Activated CD8-positive, alpha-beta memory T cell treated with anti-CD3 and anti-CD28 coated beads, Interleukin-2, amount 10 ng/mL, durations not matched to agents 7 days and 5 days (primary cell): ENCODE results near the gene ZNF189. TPM values are rescaled to one million over a fixed set of nuclear protein-coding genes. Genes with fewer than 3 reads are reported as not detected.

Source experiments
- ATAC-seq: fragments of 150-1000 bp; cut with Tn5 transposase; one replicate; pipeline ENCODE4 v1.10.0; 2021; ENCODE audit warnings: moderate library complexity
- CTCF ChIA-PET: fragments of 350-600 bp; sonication (Branson Sonifier 250); formaldehyde crosslinking; loops from one replicate; lab custom pipeline; 2021; ENCODE audit warnings: antibody characterized with exemption; lab: Charles Lee
- DNase-seq: peaks from one replicate; pipeline ENCODE4 v3.0.0-alpha.2; 2020
- H3K27ac Mint-ChIP-seq: one replicate; pipeline ENCODE4 v1.8.0; 2021; ENCODE audit warnings: mild to moderate bottlenecking, mixed read lengths
- H3K27me3 Mint-ChIP-seq: one replicate; pipeline ENCODE4 v1.8.0; 2021; ENCODE audit warnings: mixed read lengths
- H3K36me3 Mint-ChIP-seq: one replicate; pipeline ENCODE4 v1.8.0; 2021; ENCODE audit warnings: mild to moderate bottlenecking, mixed read lengths
- H3K4me1 Mint-ChIP-seq: one replicate; pipeline ENCODE4 v1.8.0; 2021; ENCODE audit warnings: mixed read lengths
- H3K4me3 Mint-ChIP-seq: one replicate; pipeline ENCODE4 v1.8.0; 2021; ENCODE audit warnings: mild to moderate bottlenecking, moderate library complexity, mixed read lengths
- H3K9me3 Mint-ChIP-seq: one replicate; pipeline ENCODE4 v1.8.0; 2022; ENCODE audit warnings: low read depth, mixed read lengths
- total RNA-seq, 2 experiments: library from RNA; stranded (reverse); gene quantifications; one replicate each; pipeline ENCODE4 v1.2.3, GENCODE V29; 2021

ZNF189 gene
- total RNA-seq, 2 experiments from 2014 or later = 9.2 to 12.6 TPM

- DNase-seq (no peak), ATAC-seq (no peak)
- no peaks in the 10 kb centered on the region for H3K36me3 Mint-ChIP-seq
- H3K27ac Mint-ChIP-seq = no peak within 1 kb of the TSS
- H3K27me3 Mint-ChIP-seq = peaks cover 28% of the 10 kb centered on the region
- H3K9me3 Mint-ChIP-seq = no peaks in the 10 kb centered on the region
- H3K4me1 Mint-ChIP-seq = no peaks in the 10 kb centered on the region
- CTCF ChIA-PET = no interaction called here
- no peak within 1 kb of the TSS for H3K4me3 Mint-ChIP-seq
Measured at GRCh38 chr9:101435601-101436079, 37.0 kb downstream of the ZNF189 start, which contains the start of gene ALDOB. Gene ALDOB (minus strand): TSS chr9:101435774. CDS start chr9:101430887, 4,887 bp downstream.

GRCh38 chr9:101437806-101438232 lies 39.2 kb downstream of the ZNF189 start:
- Mint-ChIP-seq H3K4me1 (no peaks in the 10 kb centered on the region), H3K27me3 (peaks cover 31% of the 10 kb centered on the region), H3K27ac (no peak overlapping the region), H3K9me3 (no peaks in the 10 kb centered on the region), H3K4me3 (no peak overlapping the region), H3K36me3 (no peaks in the 10 kb centered on the region)
- DNase-seq (no peak), ATAC-seq (no peak)
- CTCF ChIA-PET = interaction anchor here (0.9 kb wide), 1 partner anchor 11 kb away, joined by 3 read pairs; no protein-coding TSS in a partner anchor

- Mint-ChIP-seq H3K4me3 (no peak overlapping the region), H3K27ac (no peak overlapping the region), H3K27me3 (peaks cover 34% of the 10 kb centered on the region), H3K9me3 (no peaks in the 10 kb centered on the region), H3K36me3 (no peaks in the 10 kb centered on the region), H3K4me1 (no peaks in the 10 kb centered on the region)
- DNase-seq (no peak), ATAC-seq (no peak)
- CTCF ChIA-PET = no interaction called here
Measured at GRCh38 chr9:101438523-101438922, 39.9 kb downstream of the ZNF189 start.

GRCh38 chr9:101440714-101441230 lies 42.1 kb downstream of the ZNF189 start:
- H3K36me3 Mint-ChIP-seq = no peaks in the 10 kb centered on the region
- CTCF ChIA-PET = no interaction called here
- no peak overlapping the region for H3K4me3 Mint-ChIP-seq
- H3K27me3 Mint-ChIP-seq = peaks cover 41% of the 10 kb centered on the region
- no peaks in the 10 kb centered on the region for H3K4me1 Mint-ChIP-seq
- DNase-seq = no peak
- no peaks in the 10 kb centered on the region for H3K9me3 Mint-ChIP-seq
- H3K27ac Mint-ChIP-seq = no peak overlapping the region
- no peak for ATAC-seq

- no peaks in the 10 kb centered on the region for H3K4me1 Mint-ChIP-seq
- H3K27ac Mint-ChIP-seq = no peak overlapping the region
- H3K4me3 Mint-ChIP-seq = no peak overlapping the region
- H3K9me3 Mint-ChIP-seq = no peaks in the 10 kb centered on the region
- ATAC-seq (no peak), DNase-seq (no peak)
- H3K27me3 Mint-ChIP-seq = peaks cover 39% of the 10 kb centered on the region
- no peaks in the 10 kb centered on the region for H3K36me3 Mint-ChIP-seq
- CTCF ChIA-PET = interaction anchor here (0.7 kb wide), 1 partner anchor 17 kb away, joined by 3 read pairs; no protein-coding TSS in a partner anchor
Measured at GRCh38 chr9:101442318-101442717, 43.7 kb downstream of the ZNF189 start.

GRCh38 chr9:101442736-101443135 lies 44.1 kb downstream of the ZNF189 start:
- CTCF ChIA-PET = no interaction called here
- ATAC-seq (no peak), DNase-seq (no peak)
- no peak overlapping the region for H3K4me3 Mint-ChIP-seq
- H3K9me3 Mint-ChIP-seq = no peaks in the 10 kb centered on the region
- no peaks in the 10 kb centered on the region for H3K36me3 Mint-ChIP-seq
- no peak overlapping the region for H3K27ac Mint-ChIP-seq
- no peaks in the 10 kb centered on the region for H3K4me1 Mint-ChIP-seq
- H3K27me3 Mint-ChIP-seq = peaks cover 37% of the 10 kb centered on the region

DNA sequence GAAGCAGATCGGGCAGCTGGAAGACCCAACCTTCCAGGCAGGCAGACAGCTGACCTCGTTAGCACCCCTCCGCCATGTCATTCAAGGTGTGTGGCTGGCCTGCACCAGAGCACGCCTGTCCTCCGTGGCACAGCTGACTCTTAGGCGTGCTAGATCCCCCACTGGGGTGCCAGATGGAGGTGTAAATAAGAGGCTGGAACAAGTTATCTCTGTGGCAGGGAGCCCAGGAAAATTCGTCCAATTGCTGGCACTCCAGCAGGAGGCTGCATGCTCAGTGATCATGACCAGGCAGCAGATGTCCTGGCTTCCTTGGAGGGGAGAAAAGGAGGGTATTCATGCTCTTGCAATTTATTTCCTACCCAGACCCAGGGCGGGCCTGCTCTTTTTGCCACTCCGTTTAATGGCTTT lies 44.7 kb downstream of the ZNF189 start:
- Mint-ChIP-seq H3K27ac (no peak overlapping the region), H3K36me3 (no peaks in the 10 kb centered on the region), H3K4me3 (no peak overlapping the region), H3K27me3 (peaks cover 37% of the 10 kb centered on the region), H3K4me1 (no peaks in the 10 kb centered on the region), H3K9me3 (no peaks in the 10 kb centered on the region)
- CTCF ChIA-PET = no interaction called here
- ATAC-seq = no peak
- no peak for DNase-seq

- peaks cover 42% of the 10 kb centered on the region for H3K27me3 Mint-ChIP-seq
- H3K27ac Mint-ChIP-seq = no peak overlapping the region
- CTCF ChIA-PET = interaction anchor here (0.8 to 1.1 kb wide), 3 partner anchors 13 to 14 kb away, joined by 3 to 5 read pairs (median 3); no protein-coding TSS in a partner anchor
- no peak overlapping the region for H3K4me3 Mint-ChIP-seq
- ATAC-seq = no peak
- DNase-seq = no peak
- H3K4me1 Mint-ChIP-seq = peaks cover 4% of the 10 kb centered on the region
- no peaks in the 10 kb centered on the region for H3K9me3 Mint-ChIP-seq
- no peaks in the 10 kb centered on the region for H3K36me3 Mint-ChIP-seq
Measured at GRCh38 chr9:101445353-101446029, 46.8 kb downstream of the ZNF189 start.

DNA sequence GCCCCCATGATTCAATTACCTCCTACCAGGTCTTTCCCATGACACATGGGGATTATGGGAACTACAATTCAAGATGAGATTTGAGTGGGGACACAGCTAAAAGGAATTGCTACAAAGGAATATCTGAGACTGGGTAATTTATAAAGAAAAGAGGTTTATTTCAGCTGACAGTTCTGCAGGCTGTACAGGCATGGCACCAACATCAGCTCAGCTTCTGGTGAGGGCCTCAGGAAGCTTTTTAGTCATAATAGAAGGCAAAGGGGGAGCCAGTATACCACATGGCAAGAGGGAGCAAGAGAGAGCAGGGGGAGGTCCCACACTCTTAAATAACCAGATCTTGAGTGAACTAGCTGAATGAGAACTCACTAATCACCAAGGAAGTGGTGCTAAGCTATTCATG lies 48.1 kb downstream of the ZNF189 start:
- CTCF ChIA-PET = interaction anchor here (0.8 to 1.1 kb wide), 2 partner anchors 12 to 15 kb away, joined by 3 read pairs; no protein-coding TSS in a partner anchor
- Mint-ChIP-seq H3K27ac (no peak overlapping the region), H3K4me1 (peaks cover 4% of the 10 kb centered on the region), H3K36me3 (no peaks in the 10 kb centered on the region), H3K27me3 (peaks cover 49% of the 10 kb centered on the region), H3K9me3 (no peaks in the 10 kb centered on the region), H3K4me3 (no peak overlapping the region)
- ATAC-seq (no peak), DNase-seq (no peak)

DNA sequence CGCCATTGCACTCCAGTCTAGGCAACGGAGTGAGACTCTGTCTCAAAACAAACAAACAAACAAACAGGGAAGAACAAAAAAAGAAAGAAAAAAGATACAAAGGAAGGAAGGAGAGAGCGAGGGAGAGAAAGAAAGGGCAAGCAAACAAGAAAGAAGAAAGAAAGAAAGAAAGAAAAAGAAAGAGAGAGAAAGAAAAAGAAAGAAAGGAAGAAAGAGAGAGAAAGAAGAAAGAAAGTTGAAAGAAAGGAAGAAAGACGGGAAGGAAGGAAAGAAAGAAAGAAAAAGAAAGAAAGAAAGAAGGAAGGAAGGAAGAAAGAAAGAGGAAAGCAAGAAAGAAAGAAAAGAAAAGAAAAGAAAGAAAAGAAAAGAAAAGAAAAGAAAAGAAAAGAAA lies 50.0 kb downstream of the ZNF189 start:
- H3K27me3 Mint-ChIP-seq = peaks cover 52% of the 10 kb centered on the region
- no peak for DNase-seq
- ATAC-seq = no peak

DNA sequence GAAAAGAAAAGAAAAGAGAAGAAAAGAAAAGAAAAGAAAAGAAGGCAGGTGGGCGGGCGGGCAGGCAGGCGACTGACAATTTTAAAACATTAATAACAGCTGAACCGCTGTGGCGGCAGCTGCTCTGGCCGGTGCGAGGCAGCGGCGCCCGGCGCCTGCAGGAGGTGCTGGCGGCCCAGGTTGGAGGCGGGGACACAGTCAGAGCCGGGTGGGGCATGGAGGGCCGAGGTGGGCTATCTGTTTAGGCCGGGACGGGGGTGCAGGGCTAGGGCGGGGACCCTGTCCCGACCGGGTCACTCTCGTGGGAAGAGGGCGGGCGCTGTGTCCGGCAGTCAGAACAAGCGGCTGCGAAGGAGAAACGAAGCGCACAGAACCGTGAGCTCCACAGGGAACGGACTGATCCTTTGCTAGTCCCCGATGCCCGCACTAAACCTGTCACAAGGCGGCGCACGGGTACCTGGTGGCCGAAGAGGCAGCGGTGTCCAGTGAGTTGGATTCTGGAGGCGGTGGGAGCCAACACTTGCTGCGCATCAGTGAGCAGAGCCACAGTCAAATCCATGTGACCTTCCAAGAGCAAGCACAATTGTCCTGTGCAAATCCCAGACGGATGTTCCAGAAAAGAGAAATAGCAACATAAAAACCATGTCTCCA lies 50.5 kb downstream of the ZNF189 start:
- CTCF ChIA-PET = interaction anchor here (0.6 to 2.0 kb wide), 7 partner anchors 10 to 88 kb away, joined by 3 to 9 read pairs (median 4); partner anchors contain the start of gene RNF20
- Mint-ChIP-seq H3K27ac (no peak overlapping the region), H3K4me3 (peak overlapping the region; percentile 54), H3K4me1 (peaks cover 4% of the 10 kb centered on the region), H3K36me3 (no peaks in the 10 kb centered on the region), H3K9me3 (no peaks in the 10 kb centered on the region), H3K27me3 (peaks cover 52% of the 10 kb centered on the region)
- ATAC-seq (peak; percentile 98), DNase-seq (peak; percentile 57)

More for the DNA sequence above, 50.0 kb downstream of the ZNF189 start:
- Mint-ChIP-seq H3K9me3 (no peaks in the 10 kb centered on the region), H3K27ac (no peak overlapping the region), H3K4me1 (peaks cover 4% of the 10 kb centered on the region), H3K36me3 (no peaks in the 10 kb centered on the region), H3K4me3 (peak overlapping the region; percentile 54)
- CTCF ChIA-PET = interaction anchor here (0.6 to 2.0 kb wide), 6 partner anchors 10 to 85 kb away, joined by 3 to 9 read pairs (median 4); partner anchors contain the start of gene RNF20

GRCh38 chr9:101450931-101451330 lies 52.3 kb downstream of the ZNF189 start:
- H3K9me3 Mint-ChIP-seq = no peaks in the 10 kb centered on the region
- H3K4me1 Mint-ChIP-seq = peaks cover 4% of the 10 kb centered on the region
- CTCF ChIA-PET = no interaction called here

GRCh38 chr9:101451498-101451897 lies 52.8 kb downstream of the ZNF189 start:
- CTCF ChIA-PET = no interaction called here
- peaks cover 4% of the 10 kb centered on the region for H3K4me1 Mint-ChIP-seq
- DNase-seq (no peak), ATAC-seq (no peak)
- no peak overlapping the region for H3K4me3 Mint-ChIP-seq
- no peak overlapping the region for H3K27ac Mint-ChIP-seq
- no peaks in the 10 kb centered on the region for H3K9me3 Mint-ChIP-seq
- H3K36me3 Mint-ChIP-seq = no peaks in the 10 kb centered on the region
- H3K27me3 Mint-ChIP-seq = peaks cover 36% of the 10 kb centered on the region

More at GRCh38 chr9:101450931-101451330, 52.3 kb downstream of the ZNF189 start:
- no peak for DNase-seq
- no peak overlapping the region for H3K27ac Mint-ChIP-seq
- peaks cover 39% of the 10 kb centered on the region for H3K27me3 Mint-ChIP-seq
- no peak overlapping the region for H3K4me3 Mint-ChIP-seq
- no peaks in the 10 kb centered on the region for H3K36me3 Mint-ChIP-seq
- ATAC-seq = no peak
